ENCODE measurements around the gene S100A10.

Gene S100A10

GRCh38 chr1:152021569-152021968 lies 27.9 kb upstream of the S100A10 start:
- H3K4ac ChIP-seq (ENCODE audit: low read depth, low read length): no peak overlapping the region
- no peak overlapping the region for H3K23ac ChIP-seq (ENCODE audit: low read length)
- no peak overlapping the region for H2BK12ac ChIP-seq (ENCODE audit: low read length)
- H3K4me2 ChIP-seq (ENCODE audit: low read length): no peak overlapping the region
- H3K9me3 ChIP-seq (ENCODE audit: insufficient read depth, low read depth, low read length): no peaks in the 10 kb centered on the region
- WGBS (ENCODE audit: extremely low coverage, insufficient coverage, insufficient read length): no CpG with 5 or more reads among the region's 7 CpGs
- no peak overlapping the region for H2BK120ac ChIP-seq (ENCODE audit: insufficient read depth, low read length, poor library complexity)
- H3K4me3 ChIP-seq (ENCODE audit: low read depth, low read length): no peak overlapping the region
- H3K18ac ChIP-seq (ENCODE audit: low read length): no peak overlapping the region
- no peak overlapping the region for H2AK5ac ChIP-seq (ENCODE audit: low read length)
- H3K79me1 ChIP-seq (ENCODE audit: low read length): no peaks in the 10 kb centered on the region
- no peak overlapping the region for H2AFZ ChIP-seq (ENCODE audit: insufficient read depth, low read length, poor library complexity)
- H4K91ac ChIP-seq (ENCODE audit: low read depth, low read length): no peak overlapping the region
- H3K4me1 ChIP-seq (ENCODE audit: control insufficient read depth in 1 of 2, insufficient read depth in 2 of 2, low read length in 2 of 2): peaks cover 9 to 17% of the 10 kb centered on the region in 2 experiments
- H3K9ac ChIP-seq (ENCODE audit: low read length): no peak overlapping the region
- H3K27me3 ChIP-seq (ENCODE audit: insufficient read depth, low read length): no peaks in the 10 kb centered on the region
- no peak overlapping the region for H4K8ac ChIP-seq (ENCODE audit: low read depth, low read length)
- no peaks in the 10 kb centered on the region for H3K79me2 ChIP-seq (ENCODE audit: control insufficient read depth, insufficient read depth, low read length, poor library complexity)
- no peak overlapping the region for H3K27ac ChIP-seq (ENCODE audit: low read depth, low read length)
- no peak overlapping the region for H3K14ac ChIP-seq (ENCODE audit: low read length)
- H4K12ac ChIP-seq (ENCODE audit: low read depth, low read length): no peak overlapping the region
- H3K36me3 ChIP-seq (ENCODE audit: control insufficient read depth in 1 of 2, insufficient read depth in 2 of 2, low read length in 2 of 2): no peaks in the 10 kb centered on the region
- DNase-seq: no peak
- H2BK5ac ChIP-seq (ENCODE audit: low read depth, low read length, poor library complexity): no peak overlapping the region

GRCh38 chr1:152020849-152021248 lies 27.2 kb upstream of the S100A10 start:
- Histone ChIP-seq H2BK120ac (ENCODE audit: insufficient read depth, low read length, poor library complexity) (no peak overlapping the region), H3K14ac (ENCODE audit: low read length) (no peak overlapping the region), H3K9ac (ENCODE audit: low read length) (no peak overlapping the region), H3K27me3 (ENCODE audit: insufficient read depth, low read length) (no peaks in the 10 kb centered on the region), H3K79me1 (ENCODE audit: low read length) (no peaks in the 10 kb centered on the region), H3K18ac (ENCODE audit: low read length) (no peak overlapping the region), H3K9me3 (ENCODE audit: insufficient read depth, low read depth, low read length) (no peaks in the 10 kb centered on the region), H3K23ac (ENCODE audit: low read length) (no peak overlapping the region), H3K4me3 (ENCODE audit: low read depth, low read length) (no peak overlapping the region), H4K12ac (ENCODE audit: low read depth, low read length) (no peak overlapping the region), H3K4me2 (ENCODE audit: low read length) (no peak overlapping the region), H2BK12ac (ENCODE audit: low read length) (no peak overlapping the region), H2AFZ (ENCODE audit: insufficient read depth, low read length, poor library complexity) (no peak overlapping the region), H4K8ac (ENCODE audit: low read depth, low read length) (no peak overlapping the region), H3K36me3 (ENCODE audit: control insufficient read depth in 1 of 2, insufficient read depth in 2 of 2, low read length in 2 of 2) (no peaks in the 10 kb centered on the region), H2BK5ac (ENCODE audit: low read depth, low read length, poor library complexity) (no peak overlapping the region), H3K27ac (ENCODE audit: low read depth, low read length) (no peak overlapping the region), H3K79me2 (ENCODE audit: control insufficient read depth, insufficient read depth, low read length, poor library complexity) (no peaks in the 10 kb centered on the region), H4K91ac (ENCODE audit: low read depth, low read length) (no peak overlapping the region), H2AK5ac (ENCODE audit: low read length) (no peak overlapping the region), H3K4ac (ENCODE audit: low read depth, low read length) (no peak overlapping the region), H3K4me1 (ENCODE audit: control insufficient read depth in 1 of 2, insufficient read depth in 2 of 2, low read length in 2 of 2) (peaks cover 9 to 18% of the 10 kb centered on the region in 2 experiments)
- WGBS (ENCODE audit: extremely low coverage, insufficient coverage, insufficient read length): no CpG with 5 or more reads among the region's 3 CpGs
- no peak for DNase-seq

GRCh38 chr1:152018537-152018936 lies 24.9 kb upstream of the S100A10 start:
- no CpG with 5 or more reads among the region's 4 CpGs for WGBS (ENCODE audit: extremely low coverage, insufficient coverage, insufficient read length)
- Histone ChIP-seq H3K9me3 (ENCODE audit: insufficient read depth, low read depth, low read length) (no peaks in the 10 kb centered on the region), H2AFZ (ENCODE audit: insufficient read depth, low read length, poor library complexity) (no peak overlapping the region), H3K4me1 (ENCODE audit: control insufficient read depth in 1 of 2, insufficient read depth in 2 of 2, low read length in 2 of 2) (peaks cover 9 to 16% of the 10 kb centered on the region in 2 experiments), H4K12ac (ENCODE audit: low read depth, low read length) (no peak overlapping the region), H3K4me2 (ENCODE audit: low read length) (no peak overlapping the region), H4K8ac (ENCODE audit: low read depth, low read length) (no peak overlapping the region), H3K4me3 (ENCODE audit: low read depth, low read length) (no peak overlapping the region), H3K9ac (ENCODE audit: low read length) (no peak overlapping the region), H3K79me2 (ENCODE audit: control insufficient read depth, insufficient read depth, low read length, poor library complexity) (no peaks in the 10 kb centered on the region), H3K36me3 (ENCODE audit: control insufficient read depth in 1 of 2, insufficient read depth in 2 of 2, low read length in 2 of 2) (no peaks in the 10 kb centered on the region), H3K27ac (ENCODE audit: low read depth, low read length) (no peak overlapping the region), H3K4ac (ENCODE audit: low read depth, low read length) (no peak overlapping the region), H3K18ac (ENCODE audit: low read length) (no peak overlapping the region), H2BK5ac (ENCODE audit: low read depth, low read length, poor library complexity) (no peak overlapping the region), H2BK120ac (ENCODE audit: insufficient read depth, low read length, poor library complexity) (no peak overlapping the region), H2BK12ac (ENCODE audit: low read length) (no peak overlapping the region), H3K79me1 (ENCODE audit: low read length) (no peaks in the 10 kb centered on the region), H3K27me3 (ENCODE audit: insufficient read depth, low read length) (no peaks in the 10 kb centered on the region), H3K23ac (ENCODE audit: low read length) (no peak overlapping the region), H3K14ac (ENCODE audit: low read length) (no peak overlapping the region), H2AK5ac (ENCODE audit: low read length) (no peak overlapping the region), H4K91ac (ENCODE audit: low read depth, low read length) (no peak overlapping the region)
- no peak for DNase-seq

- H4K12ac ChIP-seq (ENCODE audit: low read depth, low read length): no peak overlapping the region
- no peaks in the 10 kb centered on the region for H3K27me3 ChIP-seq (ENCODE audit: insufficient read depth, low read length)
- no peak overlapping the region for H3K23ac ChIP-seq (ENCODE audit: low read length)
- no peak overlapping the region for H3K4me2 ChIP-seq (ENCODE audit: low read length)
- no peak overlapping the region for H2AK5ac ChIP-seq (ENCODE audit: low read length)
- no peaks in the 10 kb centered on the region for H3K9me3 ChIP-seq (ENCODE audit: insufficient read depth, low read depth, low read length)
- H3K4me3 ChIP-seq (ENCODE audit: low read depth, low read length): no peak overlapping the region
- no peak overlapping the region for H4K8ac ChIP-seq (ENCODE audit: low read depth, low read length)
- no CpG with 5 or more reads among the region's 6 CpGs for WGBS (ENCODE audit: extremely low coverage, insufficient coverage, insufficient read length)
- peaks cover 6 to 7% of the 10 kb centered on the region in 2 experiments for H3K4me1 ChIP-seq (ENCODE audit: control insufficient read depth in 1 of 2, insufficient read depth in 2 of 2, low read length in 2 of 2)
- H2BK12ac ChIP-seq (ENCODE audit: low read length): no peak overlapping the region
- H3K18ac ChIP-seq (ENCODE audit: low read length): no peak overlapping the region
- no peak overlapping the region for H2BK120ac ChIP-seq (ENCODE audit: insufficient read depth, low read length, poor library complexity)
- DNase-seq: no peak
- H3K14ac ChIP-seq (ENCODE audit: low read length): no peak overlapping the region
- no peak overlapping the region for H2AFZ ChIP-seq (ENCODE audit: insufficient read depth, low read length, poor library complexity)
- H2BK5ac ChIP-seq (ENCODE audit: low read depth, low read length, poor library complexity): no peak overlapping the region
- no peak overlapping the region for H3K4ac ChIP-seq (ENCODE audit: low read depth, low read length)
- no peaks in the 10 kb centered on the region for H3K79me2 ChIP-seq (ENCODE audit: control insufficient read depth, insufficient read depth, low read length, poor library complexity)
- H4K91ac ChIP-seq (ENCODE audit: low read depth, low read length): no peak overlapping the region
- H3K79me1 ChIP-seq (ENCODE audit: low read length): no peaks in the 10 kb centered on the region
- H3K27ac ChIP-seq (ENCODE audit: low read depth, low read length): no peak overlapping the region
- H3K9ac ChIP-seq (ENCODE audit: low read length): no peak overlapping the region
- no peaks in the 10 kb centered on the region for H3K36me3 ChIP-seq (ENCODE audit: control insufficient read depth in 1 of 2, insufficient read depth in 2 of 2, low read length in 2 of 2)
Measured at GRCh38 chr1:152015766-152016165, 22.1 kb upstream of the S100A10 start.
